HG02763 (cell line): Measurements from ENCODE around the gene C16orf54.
A peak's percentile ranks its signal among the peaks of the same experiment; 100 is the strongest.
"Not testable (repeated sequence)": the region's sequence is repeated elsewhere in the genome, so short reads cannot be mapped to it uniquely, and the experiment has no call there.

Experiments used
- ATAC-seq: cut with Tn5 transposase; IDR thresholded peaks from one replicate; pipeline ENCODE4 v1.9.1; 2021; ENCODE audit warnings: mild to moderate bottlenecking, moderate library complexity; ENCODE audit not compliant: unreplicated experiment

The C16orf54 gene, protein sequence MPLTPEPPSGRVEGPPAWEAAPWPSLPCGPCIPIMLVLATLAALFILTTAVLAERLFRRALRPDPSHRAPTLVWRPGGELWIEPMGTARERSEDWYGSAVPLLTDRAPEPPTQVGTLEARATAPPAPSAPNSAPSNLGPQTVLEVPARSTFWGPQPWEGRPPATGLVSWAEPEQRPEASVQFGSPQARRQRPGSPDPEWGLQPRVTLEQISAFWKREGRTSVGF

DNA sequence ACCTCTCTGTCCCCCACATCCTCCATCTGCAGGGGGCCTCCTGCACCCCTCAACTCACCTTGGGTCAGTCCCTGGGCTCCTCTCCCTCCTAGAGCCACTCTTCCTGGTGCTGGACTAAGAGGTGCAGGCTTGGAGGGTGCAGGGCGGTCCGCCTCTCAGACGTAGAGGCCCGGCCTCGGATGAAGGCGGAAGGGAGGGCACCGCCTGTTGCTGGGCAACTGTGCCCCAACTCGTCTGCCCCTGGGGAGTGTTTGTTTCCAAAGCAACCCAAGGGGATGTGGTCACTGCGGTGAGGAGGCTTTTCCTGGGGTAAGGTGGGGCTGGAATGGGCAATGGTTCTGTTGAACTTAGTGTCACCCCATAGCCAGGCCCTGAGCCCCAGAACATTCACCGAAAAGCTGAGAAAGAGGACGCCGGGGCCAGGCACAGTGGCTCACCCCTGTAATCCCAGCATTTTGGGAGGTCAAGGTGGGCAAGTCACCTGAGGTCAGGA is at the start of gene C16orf54:
Gene C16orf54 (minus strand): TSS at position 138 of the 493 bp plus-strand sequence. CDS start 1,039 bp downstream, outside the sequence.
- peak; percentile 64 for ATAC-seq

DNA sequence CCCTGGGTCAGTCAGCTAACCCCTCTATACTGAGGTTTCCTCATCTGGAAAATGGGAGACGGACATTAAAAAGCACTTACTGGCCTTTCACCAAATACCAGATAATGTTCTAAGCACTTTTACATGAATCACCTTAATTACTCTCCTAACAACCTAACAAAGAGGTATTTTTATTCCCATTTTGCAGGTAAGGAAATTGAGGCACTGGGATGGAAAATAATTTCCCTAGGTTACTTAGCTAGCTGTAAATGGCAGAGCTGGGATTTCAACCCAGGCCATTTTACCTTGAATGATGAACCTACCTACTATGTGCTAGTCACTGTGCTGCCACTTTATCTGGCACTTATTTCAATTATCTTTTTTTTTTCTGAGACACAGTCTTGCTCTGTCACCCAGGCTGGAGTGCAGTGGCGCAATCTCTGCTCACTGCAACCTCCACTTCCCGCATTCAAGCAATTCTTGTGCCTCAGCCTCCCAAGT is 48.5 kb upstream of the C16orf54 start:
- no peak for ATAC-seq

DNA sequence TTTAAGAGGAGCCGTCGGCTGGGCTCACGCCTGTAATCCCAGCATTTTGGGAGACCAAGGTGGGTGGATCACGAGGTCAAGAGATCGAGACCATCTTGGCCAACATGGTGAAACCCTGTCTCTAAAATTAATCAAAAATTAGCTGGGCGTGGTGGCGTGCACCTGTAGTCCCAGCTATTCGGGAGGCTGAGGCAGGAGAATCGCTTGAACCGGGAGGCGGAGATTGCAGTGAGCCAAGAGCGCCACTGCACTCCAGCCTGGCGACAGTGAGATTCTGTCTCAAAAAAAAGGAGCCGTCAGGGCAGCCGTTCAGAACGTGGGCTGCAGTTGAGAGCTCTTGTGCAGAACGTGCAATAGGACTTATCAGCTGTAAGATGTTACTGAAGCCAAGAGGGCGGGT is 47.4 kb upstream of the C16orf54 start:
- not testable (repeated sequence) for ATAC-seq

DNA sequence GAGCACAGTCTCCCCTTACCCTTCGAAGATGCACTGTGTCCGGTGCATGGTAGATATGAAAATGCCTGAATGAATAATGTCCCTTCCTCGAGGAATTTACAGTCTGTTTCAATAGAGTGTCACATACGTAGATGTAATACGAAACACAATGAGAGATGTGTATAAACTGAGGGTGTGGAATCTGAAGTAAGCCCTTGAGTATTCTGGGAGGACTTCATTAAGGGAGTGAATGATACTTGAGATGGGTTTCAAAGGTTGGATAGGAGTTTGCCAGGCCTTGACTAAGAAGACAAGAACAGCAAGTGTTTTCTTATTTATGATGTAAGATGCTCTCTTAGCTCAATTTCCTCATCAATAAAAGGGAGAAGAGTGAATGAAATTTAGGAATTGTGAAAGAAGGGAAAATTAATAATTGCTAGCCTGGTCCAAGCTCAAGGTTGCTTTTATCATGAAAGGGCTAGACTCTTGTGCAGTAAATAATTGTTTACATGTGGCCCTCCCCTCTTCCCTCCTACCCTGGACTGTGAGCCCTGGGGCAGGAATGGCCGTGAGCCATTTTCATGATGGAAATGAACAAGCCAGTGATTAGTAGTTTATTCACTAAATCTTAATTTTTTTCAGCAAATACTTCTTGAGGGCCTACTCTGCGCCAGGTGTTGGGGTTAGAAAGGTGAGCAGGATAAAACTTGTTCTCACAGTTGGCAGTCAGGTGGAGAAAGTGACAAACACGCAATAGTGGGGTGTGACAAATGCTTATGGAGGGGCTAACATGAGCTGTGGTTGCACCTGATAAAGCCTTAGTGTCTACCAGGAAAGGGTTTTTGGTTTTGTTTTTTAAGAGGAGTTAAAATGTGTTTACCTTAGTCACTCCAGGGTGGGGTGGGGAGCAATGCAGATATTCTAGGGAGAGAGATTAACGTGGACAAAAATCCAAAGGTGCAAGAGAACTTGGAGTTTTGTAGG is 46.3 kb upstream of the C16orf54 start:
- no peak for ATAC-seq

DNA sequence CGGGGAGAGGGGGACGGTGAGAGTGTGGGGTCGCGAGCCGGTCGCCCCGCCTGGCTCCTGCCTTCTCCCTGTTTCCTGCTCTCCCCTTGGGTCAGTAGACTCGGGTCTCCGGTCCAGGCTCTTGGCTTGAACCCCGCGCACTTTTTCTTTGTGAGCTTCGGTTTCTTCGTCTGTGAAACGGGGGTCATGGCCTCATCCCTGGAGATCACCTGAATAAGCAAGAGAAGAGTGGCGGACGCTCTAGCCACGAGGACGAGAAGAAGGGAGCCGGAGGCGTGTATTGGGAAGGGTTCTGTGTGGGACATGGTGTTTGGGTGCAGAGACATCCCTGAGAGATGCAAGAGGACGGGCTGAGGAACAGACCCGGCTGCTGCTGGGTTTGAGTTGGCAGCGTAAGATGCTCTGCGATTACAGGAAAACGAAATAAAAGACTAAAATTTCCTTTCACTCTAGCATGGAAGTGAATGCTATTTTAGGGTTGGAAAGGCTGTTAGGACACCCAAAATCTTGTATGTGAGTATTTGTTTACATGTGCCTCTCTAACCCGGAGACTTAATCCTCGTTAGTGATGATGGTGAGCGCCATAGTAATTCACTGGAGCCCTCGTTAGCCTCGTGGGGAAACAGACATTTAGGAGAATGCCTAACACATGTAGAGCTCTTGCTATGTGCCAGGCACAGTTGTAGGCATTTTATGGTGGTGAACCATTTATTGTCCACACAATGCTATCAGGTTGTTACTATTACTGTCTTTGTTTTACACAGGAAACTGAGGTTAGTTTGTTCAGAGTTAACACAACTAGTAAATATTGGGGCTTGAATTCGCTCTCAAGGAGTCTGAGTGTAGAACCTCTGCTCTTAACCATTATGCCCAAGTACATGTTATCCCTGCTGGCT is 45.4 kb upstream of the C16orf54 start:
- no peak for ATAC-seq

DNA sequence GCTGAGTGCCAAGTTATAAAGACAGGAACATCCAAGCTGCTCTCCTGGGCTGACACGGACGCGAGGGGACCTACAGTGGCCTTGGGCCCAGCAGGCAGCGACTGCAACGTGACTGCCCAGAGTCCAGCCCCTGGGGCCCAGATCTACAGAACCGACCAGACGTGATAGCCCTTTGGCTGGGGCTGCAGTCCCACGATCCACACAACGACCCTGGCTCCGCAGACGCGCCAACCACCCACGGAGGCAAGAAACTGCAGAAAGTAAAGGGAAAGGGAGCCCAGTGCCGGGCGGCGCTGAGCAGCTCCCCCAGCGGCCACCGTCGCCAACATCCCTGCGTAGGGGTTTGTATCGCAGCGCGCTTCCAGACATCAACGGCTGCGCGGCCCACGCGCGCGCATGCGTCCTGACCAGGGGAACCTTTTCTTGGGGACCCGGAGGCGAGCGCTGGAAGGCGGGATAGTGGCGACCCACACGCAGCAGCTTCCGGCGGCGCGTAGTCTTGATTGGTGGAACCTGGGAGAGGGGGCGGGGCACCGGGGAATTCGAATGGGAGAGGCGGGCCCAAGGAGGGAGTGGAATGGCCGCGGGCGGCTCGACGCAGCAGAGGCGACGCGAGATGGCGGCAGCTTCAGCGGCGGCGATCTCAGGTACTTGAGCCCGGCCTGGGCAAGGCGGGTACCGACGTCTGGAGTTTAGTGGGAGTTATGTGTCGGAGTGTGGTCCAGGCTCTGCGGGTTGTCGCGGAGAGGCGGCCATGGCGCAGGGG is 44.6 kb upstream of the C16orf54 start, which contains the start of gene KIF22:
Gene KIF22 (plus strand): TSS at position 569 of the 766 bp plus-strand sequence. CDS start 9 bp downstream, at position 578.
- ATAC-seq: peak; percentile 92

DNA sequence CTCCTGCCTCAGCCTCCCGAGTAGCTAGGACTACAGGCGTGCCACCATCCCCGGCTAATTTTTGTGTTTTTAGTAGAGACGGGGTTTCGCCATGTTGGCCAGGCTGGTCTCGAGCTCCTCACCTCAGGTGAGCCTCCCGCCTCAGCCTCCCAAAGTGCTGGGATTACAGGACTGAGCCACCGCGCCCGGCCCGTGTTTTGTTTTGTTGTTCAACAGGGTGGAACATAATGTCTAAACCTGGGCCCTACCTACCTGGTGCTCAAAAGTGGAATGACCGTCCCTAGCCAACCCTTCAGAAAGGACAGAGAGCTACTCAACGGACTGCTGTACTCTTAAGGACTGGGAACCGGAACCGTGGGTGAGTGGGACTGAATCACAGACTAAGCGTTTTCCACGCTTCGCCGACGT is 44.0 kb upstream of the C16orf54 start:
- no peak for ATAC-seq

DNA sequence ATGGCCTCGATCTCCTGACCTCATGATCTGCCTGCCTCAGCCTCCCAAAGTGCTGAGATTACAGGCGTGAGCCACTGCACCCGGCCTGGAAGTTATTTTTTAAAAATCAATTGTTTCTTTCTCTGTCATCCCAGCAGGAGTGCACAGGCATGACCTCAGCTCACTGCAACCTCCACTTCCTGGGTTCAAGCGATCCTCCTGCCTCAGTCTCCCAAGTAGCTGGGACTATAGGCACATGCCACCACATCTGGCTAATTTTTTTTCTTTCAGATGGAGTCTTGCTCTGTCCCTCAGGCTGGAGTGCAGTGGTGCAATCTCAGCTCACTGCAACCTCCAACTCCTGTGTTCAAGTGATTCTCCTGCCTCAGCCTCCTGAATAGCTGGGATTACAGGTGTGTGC is 41.4 kb upstream of the C16orf54 start:
- ATAC-seq: not testable (repeated sequence)

DNA sequence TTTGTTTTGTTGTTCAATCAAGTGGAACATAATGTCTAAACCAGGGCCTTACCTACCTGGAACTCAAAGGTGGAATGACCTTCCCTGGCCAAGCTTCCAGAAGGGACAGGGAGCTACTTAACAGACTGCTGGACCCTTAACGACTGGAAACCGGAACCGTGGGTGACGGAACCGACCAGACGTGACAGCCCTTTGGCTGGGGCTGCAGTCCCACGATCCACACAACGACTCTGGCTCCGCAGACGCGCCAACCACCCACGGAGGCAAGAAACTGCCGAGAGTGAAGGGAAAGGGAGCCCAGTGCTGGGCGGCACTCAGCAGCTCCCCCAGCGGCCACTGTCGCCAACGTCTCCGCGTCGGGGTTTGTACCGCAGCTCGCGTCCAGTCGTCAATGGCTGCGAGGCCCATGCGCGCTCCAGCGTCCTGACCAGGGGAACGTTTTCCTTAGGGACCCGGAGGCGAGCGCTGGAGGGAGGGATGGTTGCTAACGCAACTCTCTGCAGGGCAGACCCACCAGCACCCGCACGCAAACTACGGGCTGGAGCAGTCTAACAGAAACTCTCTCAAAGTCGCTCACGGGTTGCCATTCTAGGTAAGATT is 39.2 kb upstream of the C16orf54 start:
- no peak for ATAC-seq

DNA sequence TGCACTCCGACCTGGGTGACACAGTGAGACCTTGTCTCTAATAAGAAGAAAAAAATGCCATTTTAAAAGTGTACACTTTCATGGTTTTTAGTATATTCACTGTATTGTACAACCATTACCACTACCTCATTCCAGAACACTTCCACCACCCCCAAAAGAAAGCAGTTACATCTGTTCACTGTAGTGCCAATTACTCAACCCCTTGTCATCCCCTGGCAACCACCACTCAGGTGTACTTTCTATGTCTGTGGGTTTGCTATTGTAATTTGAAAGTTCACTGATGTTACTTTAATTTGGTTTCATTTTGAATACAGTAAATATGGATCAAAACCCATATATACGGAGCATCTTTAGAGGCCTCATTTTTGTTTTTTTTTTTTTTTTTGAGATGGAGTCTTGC is 38.4 kb upstream of the C16orf54 start:
- no peak for ATAC-seq

DNA sequence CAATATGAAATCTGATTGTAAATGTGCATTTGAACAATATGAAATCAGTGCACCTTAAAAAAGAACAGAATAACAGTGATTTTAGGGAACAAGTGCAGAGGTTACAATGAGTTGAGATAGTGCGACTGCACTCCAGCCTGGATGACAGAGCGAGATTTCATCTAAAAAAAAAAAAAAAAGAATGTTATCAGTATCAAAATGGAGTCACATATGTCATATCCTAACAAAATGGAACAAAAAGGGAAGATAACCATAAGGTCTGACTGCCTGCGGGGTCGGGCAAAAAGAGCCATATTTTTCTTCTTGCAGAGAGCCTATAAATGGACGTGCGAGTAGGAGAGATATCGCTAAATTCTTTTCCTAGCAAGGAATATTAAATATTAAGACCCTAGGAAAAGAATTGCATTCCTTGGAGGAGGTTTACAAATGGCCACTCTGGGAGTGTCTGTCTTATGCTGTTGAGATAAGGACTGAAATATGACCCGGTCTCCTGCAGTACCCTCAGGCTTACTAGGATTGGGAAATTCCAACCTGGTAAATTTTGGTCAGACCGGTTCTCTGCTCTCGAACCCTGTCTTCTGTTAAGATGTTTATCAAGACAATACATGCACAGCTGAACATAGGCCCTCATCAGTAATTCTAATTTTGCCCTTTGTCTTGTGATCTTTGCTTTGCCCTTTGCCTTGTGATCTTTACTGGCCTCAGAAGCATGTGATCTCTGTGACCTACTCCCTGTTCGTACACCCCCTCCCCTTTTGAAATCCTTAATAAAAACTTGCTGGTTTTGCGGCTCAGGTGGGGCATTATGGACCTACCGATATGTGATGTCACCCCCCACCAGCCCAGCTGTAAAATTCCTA is 37.5 kb upstream of the C16orf54 start:
- not testable (repeated sequence) for ATAC-seq

DNA sequence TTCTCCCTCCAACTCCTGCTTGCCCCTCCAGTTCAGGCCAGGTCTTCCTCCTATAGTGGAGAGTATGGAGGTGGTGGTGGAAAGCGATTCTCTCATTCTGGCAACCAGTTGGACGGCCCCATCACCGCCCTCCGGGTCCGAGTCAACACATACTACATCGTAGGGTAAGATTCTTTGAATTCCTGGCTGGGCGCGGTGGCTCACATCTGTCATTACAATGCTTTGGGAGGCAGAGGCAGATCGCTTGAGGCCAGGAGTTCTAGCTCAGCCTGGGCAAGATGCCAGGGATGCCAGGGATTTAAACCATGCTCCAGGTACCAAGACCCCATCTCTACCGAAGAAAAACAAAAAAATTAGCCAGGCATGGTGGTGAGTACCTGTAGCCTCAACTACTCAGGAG is 33.7 kb upstream of the C16orf54 start:
- no peak for ATAC-seq

DNA sequence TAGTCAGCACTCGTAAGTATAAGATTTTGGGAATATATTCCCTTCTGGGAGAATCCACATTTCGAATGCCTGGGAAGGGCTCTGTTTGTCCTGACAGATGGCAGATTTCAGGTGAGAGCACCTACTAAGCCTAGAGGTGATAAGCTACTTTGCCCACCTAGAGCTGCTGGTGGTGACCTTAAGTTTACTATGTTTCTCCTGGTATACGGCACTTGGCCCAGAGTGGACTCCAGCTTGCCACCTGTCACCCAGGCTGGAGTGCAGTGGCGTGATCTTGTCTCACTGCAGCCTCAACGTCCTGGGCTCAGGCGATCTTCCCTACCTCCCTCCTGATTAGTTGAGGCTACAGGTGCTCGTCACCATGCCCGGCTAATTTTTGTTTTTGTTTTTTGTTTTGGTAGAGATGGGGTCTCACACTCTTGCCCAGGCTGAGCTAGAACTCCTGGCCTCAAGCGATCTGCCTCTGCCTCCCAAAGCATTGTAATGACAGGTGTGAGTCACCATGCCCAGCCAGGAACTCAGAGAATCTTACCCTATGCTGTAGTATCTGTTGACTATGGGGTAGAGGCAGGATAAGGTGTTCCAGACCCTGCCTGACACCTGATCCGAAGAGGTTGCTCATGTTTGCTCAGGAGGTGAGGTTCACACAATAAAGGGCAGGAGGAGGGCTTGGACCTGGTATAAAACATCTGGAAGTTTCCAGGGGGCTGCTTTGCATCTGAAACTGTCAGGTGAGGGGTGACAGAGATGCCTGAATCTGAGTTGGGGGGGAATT is 32.0 kb upstream of the C16orf54 start, which contains the start of gene ZG16:
Gene ZG16 (plus strand): TSS at position 681 of the 775 bp plus-strand sequence. CDS start 1,011 bp downstream, outside the sequence.
- no peak for ATAC-seq

DNA sequence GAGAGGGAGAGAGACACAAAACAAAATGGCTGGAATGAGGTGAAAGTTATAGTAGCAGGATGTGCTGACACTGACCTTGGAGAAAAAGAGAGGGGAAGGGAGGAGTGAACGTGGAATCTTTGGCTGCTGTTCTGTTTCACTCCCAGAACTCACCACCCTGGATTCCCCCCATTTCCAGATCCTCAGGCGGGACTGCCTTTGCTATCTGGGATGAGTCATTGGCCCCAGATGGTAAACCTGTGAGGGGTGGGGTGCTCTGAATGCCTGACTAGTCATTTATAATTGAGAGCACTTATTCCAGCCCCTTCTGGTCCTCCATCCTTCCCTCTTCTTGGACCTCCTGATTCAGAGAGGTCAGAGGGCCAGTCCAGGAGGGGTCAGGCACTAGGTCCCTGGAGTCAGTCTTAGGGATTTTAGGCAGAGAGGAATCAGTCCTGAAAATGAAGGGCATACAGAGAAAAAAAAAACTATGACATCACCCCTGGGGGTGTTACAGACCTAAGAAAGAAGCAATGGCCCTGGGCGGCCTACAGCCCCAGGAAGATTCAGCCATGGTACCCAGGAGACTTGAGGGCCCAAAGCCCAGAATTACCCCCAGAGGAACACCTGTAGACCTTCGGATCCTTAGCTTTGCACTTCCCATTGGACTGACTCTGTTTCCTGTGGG is 30.1 kb upstream of the C16orf54 start:
- no peak for ATAC-seq

DNA sequence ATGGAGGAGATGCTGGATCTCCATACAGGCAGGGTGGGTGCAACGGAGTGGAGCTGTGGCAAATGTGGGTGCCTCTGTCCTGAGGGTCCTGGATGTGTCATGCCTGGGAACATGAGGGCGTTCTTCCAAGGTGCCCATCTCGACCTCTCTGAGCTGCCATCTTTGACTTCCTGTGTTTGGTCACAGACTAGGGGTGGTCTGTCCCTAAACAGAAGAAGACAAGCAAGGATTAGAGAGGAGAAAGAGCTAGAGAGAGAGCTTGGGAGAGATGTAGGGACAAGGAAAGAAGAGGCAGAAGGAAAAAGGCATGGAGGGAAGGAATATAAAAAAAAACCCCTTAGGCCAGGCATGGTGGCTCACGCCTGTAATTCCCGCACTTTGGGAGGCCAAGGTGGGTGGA is 28.9 kb upstream of the C16orf54 start:
- ATAC-seq: no peak

DNA sequence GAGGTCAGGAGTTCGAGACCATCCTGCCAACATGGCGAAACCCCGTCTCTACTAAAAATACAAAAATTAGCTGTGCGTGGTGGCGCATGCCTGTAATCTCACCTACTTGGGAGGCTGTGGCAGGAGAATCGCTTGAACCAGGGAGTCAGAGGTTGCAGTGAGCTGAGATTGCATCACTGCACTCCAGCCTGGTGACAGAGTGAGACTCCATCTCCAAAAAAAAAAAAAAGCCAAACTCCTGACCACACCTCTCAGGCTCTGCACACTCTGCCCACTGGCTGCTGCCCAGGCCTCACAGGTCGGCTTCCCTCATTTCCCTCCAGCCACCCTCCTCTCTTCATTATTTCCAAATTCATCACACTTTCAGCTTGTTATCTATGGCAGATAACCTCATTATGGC is 26.5 kb upstream of the C16orf54 start:
- not testable (repeated sequence) for ATAC-seq
